WTC11 (cell line): Measurements from ENCODE around the gene ZNF480. TPM values are rescaled to one million over a fixed set of nuclear protein-coding genes. Genes with fewer than 3 reads are reported as not detected.

Experiments
- ATAC-seq: fragments of 200-7000 bp; cut with Tn5 transposase; 2 replicates; pipeline ENCODE4 v1.10.0; 2021; ENCODE audit warnings: mild to moderate bottlenecking, moderate library complexity
- CTCF ChIA-PET: fragments of 300-600 bp; sonication (Branson Sonifier 250); formaldehyde crosslinking; loops from one replicate; lab custom pipeline; 2021; ENCODE audit warnings: antibody characterized with exemption; lab: Charles Lee
- POLR2A ChIA-PET: fragments of 350-600 bp; sonication (Branson Sonifier 250); formaldehyde crosslinking; loops from one replicate; lab custom pipeline; 2021; ENCODE audit warnings: antibody characterized with exemption; lab: Charles Lee
- DNase-seq: peaks from one replicate; pipeline ENCODE4 v3.0.0; 2021; ENCODE audit warnings: low spot score
- H3K27ac Mint-ChIP-seq: 2 replicates; pipeline ENCODE4 v1.8.0; 2021; ENCODE audit warnings: mixed read lengths
- H3K27me3 Mint-ChIP-seq: 2 replicates; pipeline ENCODE4 v1.8.0; 2021; ENCODE audit warnings: low read depth, mild to moderate bottlenecking, moderate library complexity, mixed read lengths
- H3K36me3 Mint-ChIP-seq: 2 replicates; pipeline ENCODE4 v1.8.0; 2021; ENCODE audit warnings: mixed read lengths
- H3K4me1 Mint-ChIP-seq: 2 replicates; pipeline ENCODE4 v1.8.0; 2022; ENCODE audit warnings: mixed read lengths
- H3K4me3 Mint-ChIP-seq: 2 replicates; pipeline ENCODE4 v1.8.0; 2021; ENCODE audit warnings: mild to moderate bottlenecking, moderate library complexity, mixed read lengths
- H3K9me3 Mint-ChIP-seq: 2 replicates; pipeline ENCODE4 v1.8.0; 2021; ENCODE audit warnings: mixed read lengths
- ATF1 ChIP-seq: sonication (generic); formaldehyde crosslinking; IDR thresholded peaks from 2 replicates; pipeline ENCODE4 v1.8.1; 2023; ENCODE audit warnings: mild to moderate bottlenecking, moderate library complexity, missing genetic modification reagents
- EMX1 ChIP-seq: fragments of 250-450 bp; sonication (Bioruptor Pico); IDR thresholded peaks from 2 replicates; pipeline ENCODE4 v1.8.0; 2021; ENCODE audit warnings: mild to moderate bottlenecking
- ESRRA ChIP-seq: sonication (generic); formaldehyde crosslinking; IDR thresholded peaks from 2 replicates; pipeline ENCODE4 v1.8.1; 2022; ENCODE audit warnings: mild to moderate bottlenecking, missing genetic modification reagents, borderline replicate concordance
- FOXK1 ChIP-seq: sonication (generic); formaldehyde crosslinking; IDR thresholded peaks from 2 replicates; pipeline ENCODE4 v1.8.0; 2022; ENCODE audit warnings: mild to moderate bottlenecking, moderate library complexity, missing genetic modification reagents
- GABPB1 ChIP-seq: sonication (generic); formaldehyde crosslinking; IDR thresholded peaks from 2 replicates; pipeline ENCODE4 v1.8.1; 2023; ENCODE audit warnings: mild to moderate bottlenecking, missing genetic modification reagents
- OVOL2 ChIP-seq: fragments of 250-450 bp; sonication (Bioruptor Pico); IDR thresholded peaks from 2 replicates; pipeline ENCODE4 v1.9.0; 2021; ENCODE audit warnings: mild to moderate bottlenecking, borderline replicate concordance
- PRRX2 ChIP-seq: fragments of 250-450 bp; sonication (Bioruptor Pico); IDR thresholded peaks from 2 replicates; pipeline ENCODE4 v1.8.0; 2021; ENCODE audit warnings: mild to moderate bottlenecking
- RELA ChIP-seq: sonication (generic); formaldehyde crosslinking; IDR thresholded peaks from 2 replicates; pipeline ENCODE4 v1.8.1; 2022; ENCODE audit warnings: missing genetic modification reagents, mild to moderate bottlenecking, borderline replicate concordance
- TEAD1 ChIP-seq: sonication (generic); formaldehyde crosslinking; IDR thresholded peaks from 2 replicates; pipeline ENCODE4 v1.8.0; 2022; ENCODE audit warnings: mild to moderate bottlenecking, missing genetic modification reagents
- TEAD4 ChIP-seq: sonication (generic); formaldehyde crosslinking; IDR thresholded peaks from 2 replicates; pipeline ENCODE4 v1.8.0; 2022; ENCODE audit warnings: mild to moderate bottlenecking, missing genetic modification reagents
- TP53 ChIP-seq: sonication (generic); formaldehyde crosslinking; IDR thresholded peaks from 2 replicates; pipeline ENCODE4 v1.8.1; 2023; ENCODE audit warnings: mild to moderate bottlenecking, missing genetic modification reagents
- ZNF138 ChIP-seq: sonication (generic); formaldehyde crosslinking; conservative IDR thresholded peaks from 2 replicates; pipeline ENCODE4 v1.8.1; 2022; ENCODE audit warnings: mild to moderate bottlenecking, moderate library complexity, missing genetic modification reagents
- ZNF317 ChIP-seq: sonication (generic); formaldehyde crosslinking; IDR thresholded peaks from 2 replicates; pipeline ENCODE4 v1.8.1; 2023; ENCODE audit warnings: low read depth, mild to moderate bottlenecking, moderate library complexity, missing genetic modification reagents, borderline replicate concordance
- total RNA-seq: library from RNA; stranded (reverse); gene quantifications from 3 replicates; pipeline ENCODE4 v1.2.3, GENCODE V29; 2021
- TF ChIP-seq, protein P1 (sequence below): fragments of 200-600 bp; IDR thresholded peaks from 2 replicates; pipeline ENCODE4 v1.8.0; 2022; ENCODE audit warnings: antibody characterized with exemption
- TF ChIP-seq, protein P2 (sequence below): sonication (generic); formaldehyde crosslinking; IDR thresholded peaks from 2 replicates; pipeline ENCODE4 v1.8.0; 2022; ENCODE audit warnings: mild to moderate bottlenecking, missing genetic modification reagents
- TF ChIP-seq, protein P3 (sequence below): sonication (generic); formaldehyde crosslinking; IDR thresholded peaks from 2 replicates; pipeline ENCODE4 v1.8.1; 2022; ENCODE audit warnings: low read depth, mild to moderate bottlenecking, moderate library complexity, missing genetic modification reagents, borderline replicate concordance
- TF ChIP-seq, protein P4 (sequence below): sonication (generic); formaldehyde crosslinking; IDR thresholded peaks from 2 replicates; pipeline ENCODE4 v1.8.1; 2022; ENCODE audit warnings: mild to moderate bottlenecking, moderate library complexity, missing genetic modification reagents
- TF ChIP-seq, protein P5 (sequence below): sonication (generic); formaldehyde crosslinking; IDR thresholded peaks from 2 replicates; pipeline ENCODE4 v1.8.1; 2023; ENCODE audit warnings: mild to moderate bottlenecking, missing genetic modification reagents, borderline replicate concordance
- TF ChIP-seq, protein P6 (sequence below): sonication (generic); formaldehyde crosslinking; IDR thresholded peaks from 2 replicates; pipeline ENCODE4 v1.8.1; 2023; ENCODE audit warnings: mild to moderate bottlenecking, moderate library complexity, missing genetic modification reagents
- TF ChIP-seq, protein P7 (sequence below): sonication (generic); formaldehyde crosslinking; IDR thresholded peaks from 2 replicates; pipeline ENCODE4 v1.8.0; 2022; ENCODE audit warnings: mild to moderate bottlenecking, missing genetic modification reagents

Gene ZNF480
- total RNA-seq, 1 experiment from 2014 or later = 36.0 TPM

DNA sequence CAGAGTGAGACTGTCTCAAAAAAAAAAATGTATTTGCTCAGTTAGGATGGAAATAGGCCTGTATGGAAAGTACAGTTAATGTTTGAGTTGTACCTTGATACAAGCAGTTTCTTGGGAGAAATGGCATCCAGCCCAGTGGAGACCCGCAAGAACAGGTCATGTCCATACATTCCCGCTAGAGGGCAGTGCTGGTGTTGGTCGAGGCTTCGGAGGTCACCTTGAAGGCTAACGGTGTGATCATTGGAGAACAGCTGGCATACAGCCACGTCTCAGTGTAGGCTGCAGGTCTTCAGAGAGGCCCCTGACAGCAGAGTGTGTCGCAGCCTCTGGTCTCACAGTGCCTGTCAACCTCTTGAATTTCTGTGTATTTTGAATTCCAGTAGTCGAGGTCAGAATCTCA, 46.6 kb downstream of the ZNF480 start:
- POLR2A ChIA-PET = no interaction called here
- Mint-ChIP-seq H3K36me3 (peaks cover 13% of the 10 kb centered on the region), H3K4me3 (no peak overlapping the region), H3K27ac (no peak overlapping the region; the same call in 1 of the 2 replicates), H3K4me1 (peaks cover 4% of the 10 kb centered on the region), H3K27me3 (no peaks in the 10 kb centered on the region), H3K9me3 (peaks cover 4% of the 10 kb centered on the region)
- ATAC-seq = peak; percentile 99
- peak; percentile 83 for DNase-seq
- CTCF ChIA-PET = interaction anchor here (0.6 to 2.0 kb wide), 21 partner anchors 8 to 781 kb away, joined by 3 to 11 read pairs (median 4); partner anchors contain the start of genes ZNF578, ZNF610 and ZNF880
- TF ChIP-seq TEAD4 (CRISPR knock-in tag) (0 out of 2 replicates have a peak, but pooled peaks have one; percentile 12), TEAD1 (CRISPR knock-in tag) (0 out of 2 replicates have a peak, but pooled peaks have one; percentile 39), EMX1 (CRISPR knock-in tag) (no peak), ZNF138 (no peak), ZNF317 (CRISPR knock-in tag) (0 out of 2 replicates have a peak, but pooled peaks have one; percentile 65), ESRRA (CRISPR knock-in tag) (peak; percentile 99)
- TF ChIP-seq, protein P1, sequence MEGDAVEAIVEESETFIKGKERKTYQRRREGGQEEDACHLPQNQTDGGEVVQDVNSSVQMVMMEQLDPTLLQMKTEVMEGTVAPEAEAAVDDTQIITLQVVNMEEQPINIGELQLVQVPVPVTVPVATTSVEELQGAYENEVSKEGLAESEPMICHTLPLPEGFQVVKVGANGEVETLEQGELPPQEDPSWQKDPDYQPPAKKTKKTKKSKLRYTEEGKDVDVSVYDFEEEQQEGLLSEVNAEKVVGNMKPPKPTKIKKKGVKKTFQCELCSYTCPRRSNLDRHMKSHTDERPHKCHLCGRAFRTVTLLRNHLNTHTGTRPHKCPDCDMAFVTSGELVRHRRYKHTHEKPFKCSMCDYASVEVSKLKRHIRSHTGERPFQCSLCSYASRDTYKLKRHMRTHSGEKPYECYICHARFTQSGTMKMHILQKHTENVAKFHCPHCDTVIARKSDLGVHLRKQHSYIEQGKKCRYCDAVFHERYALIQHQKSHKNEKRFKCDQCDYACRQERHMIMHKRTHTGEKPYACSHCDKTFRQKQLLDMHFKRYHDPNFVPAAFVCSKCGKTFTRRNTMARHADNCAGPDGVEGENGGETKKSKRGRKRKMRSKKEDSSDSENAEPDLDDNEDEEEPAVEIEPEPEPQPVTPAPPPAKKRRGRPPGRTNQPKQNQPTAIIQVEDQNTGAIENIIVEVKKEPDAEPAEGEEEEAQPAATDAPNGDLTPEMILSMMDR = peak; percentile 87
- TF ChIP-seq, protein P2, sequence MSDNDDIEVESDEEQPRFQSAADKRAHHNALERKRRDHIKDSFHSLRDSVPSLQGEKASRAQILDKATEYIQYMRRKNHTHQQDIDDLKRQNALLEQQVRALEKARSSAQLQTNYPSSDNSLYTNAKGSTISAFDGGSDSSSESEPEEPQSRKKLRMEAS (CRISPR knock-in tag) = peak; percentile 33; the same call in 1 of the 2 replicates

DNA sequence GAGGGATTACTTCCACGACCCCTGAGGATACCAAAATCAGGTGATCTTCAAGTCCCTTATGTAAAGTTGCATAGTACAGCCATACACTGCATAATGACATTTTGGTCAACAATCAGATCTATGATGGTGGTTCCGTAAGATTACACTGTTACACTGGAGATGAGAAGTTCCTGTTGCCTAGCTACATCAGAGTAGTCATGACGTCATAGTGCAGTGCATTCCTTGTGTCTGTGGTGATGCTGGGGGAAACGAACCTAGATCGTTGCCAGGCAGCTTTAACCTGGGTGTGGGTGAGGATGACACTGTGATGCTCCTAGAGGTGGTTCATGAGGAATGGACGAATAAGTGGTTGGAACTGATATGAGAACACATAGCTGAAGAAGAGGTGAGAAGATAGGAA, 48.2 kb downstream of the ZNF480 start:
- POLR2A ChIA-PET = no interaction called here
- peaks cover 23% of the 10 kb centered on the region for H3K36me3 Mint-ChIP-seq
- no peak for DNase-seq
- H3K27ac Mint-ChIP-seq = peak overlapping the region; percentile 89; the same call in 1 of the 2 replicates
- H3K27me3 Mint-ChIP-seq = no peaks in the 10 kb centered on the region
- no peak for ATAC-seq
- H3K9me3 Mint-ChIP-seq = peaks cover 4% of the 10 kb centered on the region
- H3K4me1 Mint-ChIP-seq = peaks cover 4% of the 10 kb centered on the region
- no peak overlapping the region for H3K4me3 Mint-ChIP-seq
- CTCF ChIA-PET = no interaction called here
- TF ChIP-seq, protein P3, sequence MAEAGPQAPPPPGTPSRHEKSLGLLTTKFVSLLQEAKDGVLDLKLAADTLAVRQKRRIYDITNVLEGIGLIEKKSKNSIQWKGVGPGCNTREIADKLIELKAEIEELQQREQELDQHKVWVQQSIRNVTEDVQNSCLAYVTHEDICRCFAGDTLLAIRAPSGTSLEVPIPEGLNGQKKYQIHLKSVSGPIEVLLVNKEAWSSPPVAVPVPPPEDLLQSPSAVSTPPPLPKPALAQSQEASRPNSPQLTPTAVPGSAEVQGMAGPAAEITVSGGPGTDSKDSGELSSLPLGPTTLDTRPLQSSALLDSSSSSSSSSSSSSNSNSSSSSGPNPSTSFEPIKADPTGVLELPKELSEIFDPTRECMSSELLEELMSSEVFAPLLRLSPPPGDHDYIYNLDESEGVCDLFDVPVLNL (CRISPR knock-in tag) = no peak
- TF ChIP-seq PRRX2 (CRISPR knock-in tag) (no peak), OVOL2 (CRISPR knock-in tag) (no peak), GABPB1 (CRISPR knock-in tag) (no peak), ATF1 (CRISPR knock-in tag) (no peak), TP53 (CRISPR knock-in tag) (no peak), TEAD1 (CRISPR knock-in tag) (no peak), RELA (no peak), ZNF138 (no peak), FOXK1 (CRISPR knock-in tag) (no peak)
- TF ChIP-seq, protein P1 = no peak
- TF ChIP-seq, protein P4, sequence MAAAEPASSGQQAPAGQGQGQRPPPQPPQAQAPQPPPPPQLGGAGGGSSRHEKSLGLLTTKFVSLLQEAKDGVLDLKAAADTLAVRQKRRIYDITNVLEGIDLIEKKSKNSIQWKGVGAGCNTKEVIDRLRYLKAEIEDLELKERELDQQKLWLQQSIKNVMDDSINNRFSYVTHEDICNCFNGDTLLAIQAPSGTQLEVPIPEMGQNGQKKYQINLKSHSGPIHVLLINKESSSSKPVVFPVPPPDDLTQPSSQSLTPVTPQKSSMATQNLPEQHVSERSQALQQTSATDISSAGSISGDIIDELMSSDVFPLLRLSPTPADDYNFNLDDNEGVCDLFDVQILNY (CRISPR knock-in tag) = no peak
- TF ChIP-seq, protein P5, sequence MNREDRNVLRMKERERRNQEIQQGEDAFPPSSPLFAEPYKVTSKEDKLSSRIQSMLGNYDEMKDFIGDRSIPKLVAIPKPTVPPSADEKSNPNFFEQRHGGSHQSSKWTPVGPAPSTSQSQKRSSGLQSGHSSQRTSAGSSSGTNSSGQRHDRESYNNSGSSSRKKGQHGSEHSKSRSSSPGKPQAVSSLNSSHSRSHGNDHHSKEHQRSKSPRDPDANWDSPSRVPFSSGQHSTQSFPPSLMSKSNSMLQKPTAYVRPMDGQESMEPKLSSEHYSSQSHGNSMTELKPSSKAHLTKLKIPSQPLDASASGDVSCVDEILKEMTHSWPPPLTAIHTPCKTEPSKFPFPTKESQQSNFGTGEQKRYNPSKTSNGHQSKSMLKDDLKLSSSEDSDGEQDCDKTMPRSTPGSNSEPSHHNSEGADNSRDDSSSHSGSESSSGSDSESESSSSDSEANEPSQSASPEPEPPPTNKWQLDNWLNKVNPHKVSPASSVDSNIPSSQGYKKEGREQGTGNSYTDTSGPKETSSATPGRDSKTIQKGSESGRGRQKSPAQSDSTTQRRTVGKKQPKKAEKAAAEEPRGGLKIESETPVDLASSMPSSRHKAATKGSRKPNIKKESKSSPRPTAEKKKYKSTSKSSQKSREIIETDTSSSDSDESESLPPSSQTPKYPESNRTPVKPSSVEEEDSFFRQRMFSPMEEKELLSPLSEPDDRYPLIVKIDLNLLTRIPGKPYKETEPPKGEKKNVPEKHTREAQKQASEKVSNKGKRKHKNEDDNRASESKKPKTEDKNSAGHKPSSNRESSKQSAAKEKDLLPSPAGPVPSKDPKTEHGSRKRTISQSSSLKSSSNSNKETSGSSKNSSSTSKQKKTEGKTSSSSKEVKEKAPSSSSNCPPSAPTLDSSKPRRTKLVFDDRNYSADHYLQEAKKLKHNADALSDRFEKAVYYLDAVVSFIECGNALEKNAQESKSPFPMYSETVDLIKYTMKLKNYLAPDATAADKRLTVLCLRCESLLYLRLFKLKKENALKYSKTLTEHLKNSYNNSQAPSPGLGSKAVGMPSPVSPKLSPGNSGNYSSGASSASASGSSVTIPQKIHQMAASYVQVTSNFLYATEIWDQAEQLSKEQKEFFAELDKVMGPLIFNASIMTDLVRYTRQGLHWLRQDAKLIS (CRISPR knock-in tag) = no peak
- TF ChIP-seq, protein P2 (CRISPR knock-in tag) = no peak
- TF ChIP-seq, protein P6, sequence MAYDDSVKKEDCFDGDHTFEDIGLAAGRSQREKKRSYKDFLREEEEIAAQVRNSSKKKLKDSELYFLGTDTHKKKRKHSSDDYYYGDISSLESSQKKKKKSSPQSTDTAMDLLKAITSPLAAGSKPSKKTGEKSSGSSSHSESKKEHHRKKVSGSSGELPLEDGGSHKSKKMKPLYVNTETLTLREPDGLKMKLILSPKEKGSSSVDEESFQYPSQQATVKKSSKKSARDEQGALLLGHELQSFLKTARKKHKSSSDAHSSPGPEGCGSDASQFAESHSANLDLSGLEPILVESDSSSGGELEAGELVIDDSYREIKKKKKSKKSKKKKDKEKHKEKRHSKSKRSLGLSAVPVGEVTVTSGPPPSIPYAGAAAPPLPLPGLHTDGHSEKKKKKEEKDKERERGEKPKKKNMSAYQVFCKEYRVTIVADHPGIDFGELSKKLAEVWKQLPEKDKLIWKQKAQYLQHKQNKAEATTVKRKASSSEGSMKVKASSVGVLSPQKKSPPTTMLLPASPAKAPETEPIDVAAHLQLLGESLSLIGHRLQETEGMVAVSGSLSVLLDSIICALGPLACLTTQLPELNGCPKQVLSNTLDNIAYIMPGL (CRISPR knock-in tag) = no peak
- TF ChIP-seq, protein P7, sequence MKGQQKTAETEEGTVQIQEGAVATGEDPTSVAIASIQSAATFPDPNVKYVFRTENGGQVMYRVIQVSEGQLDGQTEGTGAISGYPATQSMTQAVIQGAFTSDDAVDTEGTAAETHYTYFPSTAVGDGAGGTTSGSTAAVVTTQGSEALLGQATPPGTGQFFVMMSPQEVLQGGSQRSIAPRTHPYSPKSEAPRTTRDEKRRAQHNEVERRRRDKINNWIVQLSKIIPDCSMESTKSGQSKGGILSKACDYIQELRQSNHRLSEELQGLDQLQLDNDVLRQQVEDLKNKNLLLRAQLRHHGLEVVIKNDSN = no peak
